NCI-H1930 (cell line): ENCODE measurements around the gene VMP1.

ENCODE experiments used
- DNase-seq, 2 experiments: peaks; one replicate each; lab custom pipeline; 2025; lab: John Stamatoyannopoulos, UW

VMP1 gene

DNA sequence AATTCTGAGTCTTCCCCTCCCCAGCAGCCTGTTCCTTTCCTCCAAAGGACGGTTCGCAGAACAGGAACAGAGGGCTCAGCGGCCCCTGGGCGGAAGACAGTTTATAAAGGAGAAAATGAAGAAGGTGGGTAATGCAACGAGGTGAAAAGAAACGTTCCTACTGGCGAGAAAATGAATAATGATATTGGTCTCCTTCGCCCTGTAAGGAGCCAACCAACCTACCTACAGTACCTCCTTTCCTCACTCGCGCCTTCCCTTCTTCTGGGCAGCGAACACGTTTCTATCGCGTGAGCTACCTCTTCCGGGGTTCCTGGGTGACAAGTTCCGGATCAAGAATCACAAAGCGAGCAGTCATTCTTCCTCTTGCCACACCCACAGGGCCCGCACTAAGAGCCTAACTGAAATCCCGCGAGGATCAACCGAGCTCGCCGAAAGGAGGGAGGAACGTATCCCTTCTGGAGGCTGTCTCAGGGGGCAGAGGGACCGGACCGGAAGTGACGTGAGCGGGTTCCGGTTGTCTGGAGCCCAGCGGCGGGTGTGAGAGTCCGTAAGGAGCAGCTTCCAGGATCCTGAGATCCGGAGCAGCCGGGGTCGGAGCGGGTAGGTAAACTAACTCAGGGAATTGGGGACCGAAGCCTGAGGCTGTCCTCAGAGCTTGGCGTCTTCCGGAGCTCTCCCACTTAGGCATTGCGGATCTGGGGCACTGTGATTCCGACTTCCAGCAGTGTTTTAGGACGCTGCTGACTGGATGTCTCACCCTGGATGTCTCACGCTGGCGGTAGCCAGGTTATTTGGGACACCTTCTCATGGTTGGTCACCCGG is at the start of gene VMP1, which contains the start of gene PTRH2:
VMP1 (plus strand) TSS at position 506 of the 822 bp plus-strand sequence. CDS start 23,793 bp downstream, outside the sequence.
PTRH2 (minus strand) TSS at position 282 of the 822 bp plus-strand sequence. CDS start 9,452 bp downstream, outside the sequence.
- DNase-seq: peak; percentile 100

DNA sequence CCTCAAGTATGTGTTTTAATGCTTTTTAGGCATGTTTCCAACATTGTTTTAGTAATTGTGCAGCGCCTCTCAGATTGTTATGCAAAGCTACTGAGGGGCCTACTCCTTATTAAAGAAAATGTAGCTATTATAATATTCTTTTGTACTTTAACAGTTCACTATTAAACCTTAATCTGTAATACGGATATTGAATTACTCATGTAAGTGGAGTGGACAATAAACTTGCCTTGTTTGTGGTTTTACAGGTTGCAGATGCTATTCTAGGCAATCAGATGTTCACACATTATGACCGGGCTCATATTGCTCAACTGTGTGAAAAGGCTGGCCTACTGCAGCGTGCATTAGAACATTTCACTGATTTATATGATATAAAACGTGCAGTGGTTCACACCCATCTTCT is 41.2 kb upstream of the VMP1 start:
- DNase-seq: no peak

DNA sequence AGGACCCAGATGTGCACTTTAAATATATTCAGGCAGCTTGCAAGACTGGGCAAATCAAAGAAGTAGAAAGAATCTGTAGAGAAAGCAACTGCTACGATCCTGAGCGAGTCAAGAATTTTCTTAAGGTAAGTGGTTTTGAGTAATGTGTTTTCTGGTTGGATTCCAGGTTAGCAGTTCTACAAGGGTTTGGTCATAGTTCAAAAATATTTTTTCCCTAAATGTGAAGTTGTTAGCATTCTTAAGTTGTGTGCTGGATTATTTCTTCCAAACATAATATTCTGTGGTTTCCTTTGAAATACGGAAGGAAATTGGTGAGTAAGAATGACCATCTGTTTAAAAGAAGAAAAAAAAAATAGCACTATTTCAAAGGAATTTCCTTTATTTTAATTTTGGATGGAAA is 38.6 kb upstream of the VMP1 start:
- no peak for DNase-seq

DNA sequence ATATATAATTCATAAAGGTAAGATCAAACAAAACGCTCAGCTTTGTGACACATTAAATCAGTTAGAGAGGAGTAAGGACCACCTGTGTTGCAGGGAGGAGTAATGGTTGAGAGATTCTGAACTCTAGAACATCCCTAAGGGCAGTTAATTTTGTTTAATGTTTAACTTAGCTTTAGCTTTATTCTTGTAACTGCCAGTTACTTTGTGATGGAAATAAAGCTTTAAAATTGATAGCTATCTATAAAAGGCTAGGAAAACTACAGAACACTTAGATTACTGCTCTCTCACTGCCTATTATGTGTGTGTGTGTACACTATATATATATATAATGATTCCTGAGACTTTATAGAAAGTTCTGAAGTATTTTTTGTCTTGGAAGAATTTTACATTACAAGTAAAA is 38.0 kb upstream of the VMP1 start:
- peak in 1 of 2 experiments; percentile 40 for DNase-seq

DNA sequence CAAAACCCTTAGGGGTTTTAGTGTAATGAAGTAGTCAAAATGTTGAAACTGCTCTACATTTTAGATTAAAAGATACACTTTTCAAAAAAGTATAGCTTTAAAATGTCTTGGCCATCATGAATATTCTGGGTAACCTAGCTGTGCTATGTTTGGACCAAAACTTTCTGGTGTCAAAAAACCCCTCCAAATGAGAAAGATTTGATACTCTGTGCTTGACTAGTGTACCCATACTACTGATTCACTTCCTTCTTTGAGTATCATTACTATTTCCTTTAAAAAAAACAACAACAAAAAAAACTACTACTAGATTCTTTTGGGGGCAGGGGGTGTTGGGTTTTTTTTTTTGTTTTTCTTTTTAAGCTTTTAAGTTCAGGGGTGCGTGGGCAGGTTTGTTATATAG is 37.5 kb upstream of the VMP1 start:
- no peak for DNase-seq

DNA sequence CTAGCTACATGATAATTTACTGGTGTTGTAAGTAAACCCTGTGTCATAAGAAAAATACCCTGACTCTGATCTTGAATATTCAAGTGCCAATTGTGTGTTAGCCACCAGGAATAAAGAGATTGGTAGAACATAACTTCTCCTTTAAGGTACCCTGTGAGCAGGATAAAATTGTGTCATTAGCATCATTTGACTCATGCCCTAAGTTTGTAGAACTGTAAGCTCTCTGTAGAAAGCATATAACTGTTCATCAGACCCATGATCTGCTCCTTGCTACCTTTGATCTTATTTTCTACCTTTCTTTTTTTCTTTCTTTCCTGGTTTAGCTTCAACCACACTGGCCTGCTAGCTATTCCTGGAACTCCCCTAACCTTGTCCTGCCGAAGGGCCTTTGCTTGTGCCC is 36.1 kb upstream of the VMP1 start:
- no peak for DNase-seq

DNA sequence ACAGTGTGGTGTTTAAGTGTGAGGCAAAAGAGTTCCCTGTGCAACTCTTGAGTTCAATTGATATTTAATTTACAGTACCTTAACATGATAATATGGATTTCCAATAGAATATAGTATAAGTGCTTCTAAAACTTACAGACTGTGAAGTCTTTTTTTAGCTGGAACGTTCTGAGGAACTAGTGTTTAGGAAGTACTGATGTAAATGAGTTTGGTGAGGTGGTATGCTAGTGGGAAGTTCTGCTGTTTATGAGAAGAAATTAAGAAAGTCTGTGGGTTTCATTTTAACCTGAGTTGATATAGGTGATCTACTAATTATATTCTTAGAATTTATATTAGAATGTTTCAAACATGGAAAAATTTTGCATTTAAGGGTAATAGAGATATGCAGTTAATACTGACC is 32.2 kb upstream of the VMP1 start:
- no peak for DNase-seq

DNA sequence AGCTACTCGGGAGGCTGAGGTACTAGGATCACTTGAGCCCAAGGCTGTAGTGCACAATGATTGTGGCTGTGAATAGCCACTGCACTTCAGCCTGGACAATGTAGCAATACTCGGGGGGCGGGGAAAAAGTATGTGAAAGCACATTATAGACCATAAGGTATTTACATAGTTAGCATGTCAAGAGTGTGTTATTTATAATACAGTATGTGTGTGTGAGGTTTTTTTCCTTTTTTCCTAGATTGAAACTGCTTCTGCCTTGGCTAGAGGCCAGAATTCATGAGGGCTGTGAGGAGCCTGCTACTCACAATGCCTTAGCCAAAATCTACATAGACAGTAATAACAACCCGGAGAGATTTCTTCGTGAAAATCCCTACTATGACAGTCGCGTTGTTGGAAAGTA is 30.7 kb upstream of the VMP1 start:
- DNase-seq: no peak

DNA sequence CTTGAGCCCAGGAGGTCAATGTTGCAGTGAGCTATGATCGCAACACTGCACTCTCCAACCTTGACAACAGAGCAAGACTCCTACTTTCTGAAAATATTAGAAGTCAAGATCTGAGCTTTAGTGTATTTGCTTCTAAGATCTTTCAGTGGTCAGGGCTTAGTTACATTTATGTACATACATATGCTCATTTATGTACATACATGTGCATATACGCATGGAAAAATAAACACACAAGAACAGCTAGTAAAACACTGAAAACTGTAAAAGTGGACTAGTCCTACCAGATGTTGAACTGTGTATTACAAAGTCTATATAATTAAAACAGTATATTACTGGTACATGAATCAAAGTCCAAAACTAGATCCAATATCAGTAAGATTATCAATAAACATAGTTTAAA is 28.5 kb upstream of the VMP1 start:
- DNase-seq: no peak

DNA sequence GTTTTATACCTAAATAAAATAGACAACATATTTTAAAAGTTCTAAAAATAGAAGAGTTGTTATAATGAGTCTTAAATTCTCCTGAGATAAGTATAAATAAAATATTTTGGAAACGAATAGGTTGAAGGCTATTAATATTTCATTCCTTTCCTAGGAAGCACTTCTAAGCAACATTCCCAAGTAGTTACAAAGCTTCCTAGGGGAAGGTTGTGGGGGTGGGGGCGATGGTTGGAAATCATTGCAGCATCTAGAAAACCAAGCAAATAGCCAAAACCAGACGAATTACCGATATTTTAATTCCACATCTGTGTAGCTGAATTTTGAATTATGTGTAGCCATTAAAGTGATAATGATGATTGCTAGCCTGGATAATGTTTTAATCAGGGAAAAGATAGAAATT is 27.1 kb upstream of the VMP1 start:
- DNase-seq: no peak

DNA sequence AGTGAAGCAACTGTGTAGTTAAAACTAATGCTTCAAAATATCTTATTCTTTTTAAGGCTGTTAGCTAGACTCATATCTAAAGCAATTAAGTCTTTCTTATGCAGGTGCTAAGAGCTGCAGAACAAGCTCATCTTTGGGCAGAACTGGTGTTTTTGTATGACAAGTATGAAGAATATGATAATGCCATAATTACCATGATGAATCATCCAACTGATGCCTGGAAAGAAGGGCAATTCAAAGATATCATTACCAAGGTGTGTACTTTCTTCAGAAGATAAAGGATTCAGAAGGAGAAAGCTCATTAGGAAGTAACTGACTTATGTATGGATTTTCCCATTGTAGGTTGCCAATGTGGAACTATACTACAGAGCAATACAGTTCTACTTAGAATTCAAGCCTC is 24.2 kb upstream of the VMP1 start:
- no peak for DNase-seq

DNA sequence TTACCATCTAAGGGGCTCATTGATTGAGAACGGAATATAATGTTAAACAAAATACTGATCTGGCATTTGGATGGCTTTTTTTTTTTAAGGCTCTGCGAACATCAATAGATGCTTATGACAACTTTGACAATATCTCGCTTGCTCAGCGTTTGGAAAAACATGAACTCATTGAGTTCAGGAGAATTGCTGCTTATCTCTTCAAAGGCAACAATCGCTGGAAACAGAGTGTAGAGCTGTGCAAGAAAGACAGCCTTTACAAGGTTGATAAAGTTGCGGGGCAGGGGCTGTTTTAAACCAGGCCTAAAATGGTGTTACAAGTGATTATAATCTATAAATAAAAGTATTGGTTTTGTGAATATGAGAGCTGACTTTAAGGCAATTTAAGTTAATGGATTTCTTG is 22.5 kb upstream of the VMP1 start:
- DNase-seq: no peak

DNA sequence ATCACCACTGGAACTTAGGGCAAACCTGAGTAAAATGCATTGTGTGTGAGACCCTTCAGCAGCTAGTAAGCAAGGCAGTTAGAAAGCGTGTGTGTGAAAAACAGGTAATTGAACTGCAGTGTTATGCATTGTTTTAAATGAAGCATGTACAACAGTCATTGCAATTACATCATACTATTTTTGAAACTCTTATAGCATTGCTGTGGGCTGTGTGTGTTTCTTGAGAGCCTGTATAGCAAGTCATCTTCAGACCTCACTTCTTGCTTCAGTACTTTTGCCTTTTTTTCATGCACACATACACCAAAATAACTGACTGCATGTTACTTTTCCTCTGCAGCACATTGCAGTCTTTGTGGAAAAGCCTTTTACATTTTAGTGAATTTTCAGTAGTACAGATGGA is 19.4 kb upstream of the VMP1 start:
- DNase-seq: no peak

DNA sequence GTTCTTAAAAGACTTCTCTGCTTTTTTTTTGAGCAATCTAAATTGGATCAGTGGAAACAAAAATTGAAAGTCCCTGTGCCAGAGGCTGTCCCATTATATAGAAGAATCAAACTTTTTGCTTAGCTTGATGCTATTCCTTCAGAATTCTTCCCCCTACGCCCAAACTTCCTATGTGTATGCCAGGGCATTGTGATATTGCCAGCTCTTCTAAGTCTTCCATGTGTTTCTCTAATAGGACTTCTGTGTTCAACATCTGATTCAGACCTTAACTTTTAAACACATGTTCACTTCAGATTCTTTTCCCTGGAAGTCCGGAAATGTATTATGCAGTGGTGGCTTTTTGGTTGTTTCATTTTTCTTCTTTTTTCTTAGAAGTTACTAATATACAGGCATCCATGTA is 19.0 kb upstream of the VMP1 start:
- no peak for DNase-seq

DNA sequence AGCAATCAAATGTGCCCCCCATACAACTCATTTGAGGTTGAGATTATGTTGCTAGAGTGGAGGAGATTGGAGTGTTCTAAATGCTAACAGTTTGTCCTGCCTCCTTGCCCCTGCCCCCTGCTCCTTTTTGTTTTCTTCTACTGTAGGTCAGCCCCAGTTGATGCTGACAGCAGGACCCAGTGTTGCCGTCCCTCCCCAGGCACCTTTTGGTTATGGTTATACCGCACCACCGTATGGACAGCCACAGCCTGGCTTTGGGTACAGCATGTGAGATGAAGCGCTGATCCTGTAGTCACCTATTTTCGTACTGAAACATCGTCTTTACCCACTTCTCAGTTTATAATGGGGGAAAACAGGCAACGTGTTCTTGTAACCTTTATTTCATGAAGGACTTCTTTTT is 13.9 kb upstream of the VMP1 start:
- no peak for DNase-seq

DNA sequence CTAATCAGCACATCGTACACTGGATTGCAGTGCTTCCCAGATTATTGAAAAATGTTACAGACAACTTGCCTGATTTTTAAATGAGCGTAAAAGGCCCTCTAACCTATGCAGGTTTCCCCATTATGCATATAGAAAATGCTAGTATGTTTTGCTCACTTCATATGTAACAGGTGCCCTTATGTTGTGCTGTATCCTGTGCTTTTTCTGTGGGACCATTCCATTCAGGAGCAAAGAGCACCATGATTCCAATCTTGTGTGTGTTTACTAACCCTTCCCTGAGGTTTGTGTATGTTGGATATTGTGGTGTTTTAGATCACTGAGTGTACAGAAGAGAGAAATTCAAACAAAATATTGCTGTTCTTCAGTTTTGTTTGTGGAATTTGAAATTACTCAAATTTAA is 13.1 kb upstream of the VMP1 start:
- no peak for DNase-seq

DNA sequence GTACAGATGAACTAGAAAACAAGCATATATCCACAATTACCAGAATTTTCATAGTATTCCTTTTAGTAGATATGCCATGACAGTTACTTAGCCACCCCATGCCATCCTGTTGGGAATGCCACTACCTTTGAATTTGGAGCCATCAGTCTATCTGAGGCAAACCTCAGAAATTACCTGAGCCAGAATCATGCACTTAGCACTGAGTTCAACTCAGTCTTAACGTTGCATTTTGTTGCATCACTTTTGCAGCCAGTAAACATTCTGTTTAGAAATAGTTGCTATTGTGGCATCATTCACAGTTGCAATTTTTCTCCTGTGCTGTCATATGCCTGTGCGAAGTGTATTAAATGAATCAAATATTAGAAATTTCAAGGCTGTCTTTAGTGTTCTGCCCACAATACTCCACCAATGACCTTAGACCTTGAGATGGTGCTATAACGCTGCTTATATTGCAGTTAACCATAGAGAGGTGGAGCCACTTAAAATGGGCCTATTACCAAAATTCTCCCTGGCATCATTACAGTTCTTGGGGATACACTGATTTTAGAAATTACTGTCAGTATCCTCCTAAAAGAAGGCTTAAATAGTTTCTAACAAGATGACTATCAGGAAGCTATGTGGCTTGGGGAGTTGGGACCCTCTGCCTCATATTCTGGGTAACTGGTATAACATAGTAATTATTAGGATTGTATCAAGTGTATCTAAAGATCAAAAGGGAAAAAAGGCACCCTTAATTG is 11.3 kb upstream of the VMP1 start:
- peak in 1 of 2 experiments; percentile 26 for DNase-seq

DNA sequence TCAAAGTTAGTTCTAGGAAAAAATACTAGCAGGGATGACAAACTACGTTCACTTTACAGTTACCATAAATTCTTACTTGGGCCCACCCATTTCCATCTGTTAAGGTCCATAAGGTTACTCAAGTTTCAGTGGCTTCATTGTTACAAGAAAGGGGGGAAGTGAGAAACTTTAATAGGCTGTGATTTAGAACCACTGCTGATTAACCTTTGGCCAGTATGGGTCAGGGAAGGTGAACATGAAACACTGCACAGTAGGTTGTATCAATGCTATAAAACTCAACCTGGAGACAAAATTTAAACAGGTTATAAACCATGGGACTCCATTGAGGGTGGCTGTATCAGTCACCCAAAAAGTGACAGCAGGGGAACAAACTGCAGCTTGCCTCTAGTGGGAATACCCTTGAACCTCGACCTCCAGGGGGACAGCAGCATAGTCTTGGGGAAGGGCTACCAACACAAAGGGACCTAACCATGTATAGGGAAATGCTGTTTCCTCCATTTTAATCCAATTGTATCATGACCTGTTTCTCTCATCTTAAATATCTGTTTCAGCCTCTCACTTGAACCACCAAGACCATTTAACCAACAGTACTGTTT is 10.7 kb upstream of the VMP1 start:
- no peak for DNase-seq

DNA sequence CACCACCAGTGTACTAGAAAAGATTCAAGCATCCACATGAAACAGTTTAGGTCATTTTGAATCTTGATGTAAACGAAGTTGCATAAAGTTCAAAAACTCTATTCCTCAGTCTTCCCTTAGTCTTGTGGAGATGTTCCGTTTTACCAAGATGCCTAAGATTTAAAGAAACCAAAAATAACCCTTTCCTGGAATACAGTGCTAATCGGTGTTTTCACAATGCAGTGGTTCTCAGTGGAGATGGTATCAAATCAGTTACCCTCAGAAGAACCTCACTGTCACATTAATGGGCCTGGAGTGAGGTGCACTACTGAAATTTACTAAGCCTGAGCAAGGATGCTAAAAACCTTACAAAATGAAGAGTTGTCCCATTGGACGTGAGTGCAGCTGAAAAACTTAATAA is 9.3 kb upstream of the VMP1 start:
- DNase-seq: no peak

DNA sequence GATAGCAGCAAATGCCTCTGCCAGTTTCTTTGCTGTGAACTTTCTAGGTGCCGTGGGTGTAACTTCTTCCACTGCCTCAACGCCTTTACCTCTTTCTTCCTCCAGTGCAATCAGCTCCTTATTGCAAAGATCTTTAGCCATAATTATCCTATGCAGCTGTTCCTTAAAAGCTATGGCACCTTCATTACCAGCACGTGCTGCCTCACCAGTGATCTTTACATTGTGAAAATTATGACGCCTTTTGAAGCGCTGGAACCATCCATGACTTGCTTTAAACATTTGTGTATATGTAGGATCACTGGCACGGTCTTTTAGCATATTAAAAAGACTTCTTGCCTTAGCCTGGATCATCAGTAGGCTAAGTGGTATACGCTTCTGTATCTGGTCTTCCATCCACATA is 8.2 kb upstream of the VMP1 start:
- no peak for DNase-seq

DNA sequence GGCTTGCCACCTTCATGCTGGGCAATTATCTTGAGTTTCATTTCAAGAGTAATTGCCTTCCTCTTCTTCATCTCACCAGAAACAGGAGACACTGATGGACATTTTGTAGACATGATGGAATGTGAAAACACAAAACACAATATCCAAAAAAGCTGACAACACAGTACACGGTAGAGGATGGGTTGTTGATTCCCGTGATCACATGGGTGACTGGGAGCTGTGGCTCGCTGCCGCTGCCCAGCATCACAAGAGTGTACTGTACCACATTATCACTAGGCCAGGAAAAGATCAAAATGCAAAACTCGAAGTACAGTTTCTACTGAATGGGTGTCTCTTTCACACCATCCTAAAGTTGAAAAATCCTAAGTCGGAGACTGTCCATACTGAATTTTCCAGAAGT is 7.7 kb upstream of the VMP1 start:
- no peak for DNase-seq

DNA sequence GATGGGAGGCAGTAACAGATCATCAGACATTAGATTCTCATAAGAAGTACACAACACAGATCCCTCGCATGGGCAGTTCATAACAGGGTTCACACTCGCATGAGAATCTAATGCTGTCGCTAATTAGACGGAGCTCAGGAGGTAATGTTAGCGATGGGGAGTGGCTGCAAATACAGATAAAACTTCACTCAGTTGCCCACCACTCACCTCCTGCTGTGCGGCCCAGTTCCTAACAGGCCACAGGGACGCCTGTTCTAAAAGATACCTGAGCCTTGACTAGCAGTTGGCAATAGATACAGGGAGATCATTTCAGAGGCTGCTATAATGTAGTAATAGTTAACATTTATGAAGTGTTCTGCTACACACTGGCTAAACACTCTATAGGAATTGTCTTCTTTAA is 5.2 kb upstream of the VMP1 start:
- DNase-seq: no peak

DNA sequence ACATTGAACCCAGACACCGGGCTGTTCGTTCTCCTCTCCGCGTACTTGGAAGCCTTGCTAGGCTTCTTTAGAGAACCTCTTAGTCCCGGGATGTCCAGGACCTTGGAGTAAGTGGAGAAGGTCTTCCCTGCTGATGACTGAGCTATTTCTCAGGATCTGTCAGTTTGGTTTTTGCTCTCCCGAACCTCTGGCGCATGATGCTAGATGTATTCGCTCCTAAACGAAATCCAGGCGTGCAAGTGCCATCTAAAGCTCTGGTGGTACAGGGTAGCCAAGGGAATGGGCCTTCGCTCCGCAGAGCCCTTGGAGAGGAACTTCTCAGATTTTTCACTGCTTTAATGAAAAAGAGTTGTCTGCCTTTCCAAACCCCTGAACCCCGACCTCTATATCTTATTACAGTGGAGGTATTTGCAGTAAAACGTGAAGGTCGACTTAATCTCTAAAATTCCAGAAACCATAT is 547 bp downstream of the VMP1 start:
- no peak for DNase-seq
